B cell (primary cell): ENCODE results near the gene GGT6. TPM values are rescaled to one million over a fixed set of nuclear protein-coding genes. Genes with fewer than 3 reads are reported as not detected.
A peak's percentile ranks its signal among the peaks of the same experiment; 100 is the strongest.

Source experiments
- ATAC-seq: fragments of 200-7000 bp; cut with Tn5 transposase; one replicate; pipeline ENCODE4 v1.10.0; 2021; ENCODE audit warnings: low read depth, mild to moderate bottlenecking, moderate number of reproducible peaks, moderate library complexity
- CTCF ChIA-PET: fragments of 350-600 bp; sonication (Branson Sonifier 250); formaldehyde crosslinking; loops from one replicate; lab custom pipeline; 2021; ENCODE audit warnings: antibody characterized with exemption, inconsistent platforms; lab: Charles Lee
- POLR2A ChIA-PET: fragments of 350-600 bp; sonication (Branson Sonifier 250); formaldehyde crosslinking; loops from one replicate; lab custom pipeline; 2021; ENCODE audit warnings: antibody characterized with exemption; lab: Charles Lee
- DNase-seq: peaks from one replicate; pipeline ENCODE4 v3.0.0; 2013
- H2AFZ ChIP-seq: 2 replicates; pipeline ENCODE4 v1.6.1; 2012; ENCODE audit warnings: mild to moderate bottlenecking, low read depth, low read length; ENCODE audit not compliant: insufficient read depth, poor library complexity, severe bottlenecking
- H3K27ac ChIP-seq, 2 donors: 1 replicate in 1 of 2; 2 replicates in 1 of 2; pipeline ENCODE4 v1.5.1; 2012 to 2013; ENCODE audit warnings: low read length in 2 of 2, mild to moderate bottlenecking in 2 of 2, moderate library complexity in 1 of 2
- H3K27me3 ChIP-seq, 4 experiments: fragments of 200-600 bp in 1 of 4; sonication (generic) in 1 of 4; replicated peaks in 1 of 4; 1 replicate in 2 of 4; 2 replicates in 2 of 4; pipeline versions ENCODE4 v1.6.1 to v1.7.0; 2013 to 2016; ENCODE audit warnings: low read length in 3 of 4, mild to moderate bottlenecking in 2 of 4, mixed read lengths in 1 of 4, moderate library complexity in 1 of 4; ENCODE audit not compliant: insufficient read depth in 4 of 4, control insufficient read depth in 3 of 4; ENCODE audit errors: control extremely low read depth in 1 of 4
- H3K36me3 ChIP-seq, 2 experiments: replicated peaks in 1 of 2; 1 replicate in 1 of 2; 2 replicates in 1 of 2; pipeline versions ENCODE4 v1.6.1 to v1.7.1; 2013; ENCODE audit warnings: low read length in 1 of 2; ENCODE audit not compliant: insufficient read depth in 2 of 2, control insufficient read depth in 1 of 2; ENCODE audit errors: control extremely low read depth in 1 of 2, extremely low read depth in 1 of 2
- H3K4me1 ChIP-seq, 2 donors: fragments of 200-600 bp in 1 of 2; sonication (generic) in 1 of 2; 1 replicate in 1 of 2; 2 replicates in 1 of 2; pipeline versions ENCODE4 v1.5.1 to v1.6.1; 2013 to 2017; ENCODE audit warnings: low read length in 2 of 2; ENCODE audit not compliant: control insufficient read depth in 2 of 2, insufficient read depth in 2 of 2
- H3K4me2 ChIP-seq: replicated peaks from 2 replicates; pipeline ENCODE3; 2012; ENCODE audit warnings: mild to moderate bottlenecking, low read depth, low read length; ENCODE audit not compliant: poor library complexity, severe bottlenecking
- H3K4me3 ChIP-seq, 5 experiments: fragments of 200-600 bp in 1 of 5; sonication (generic) in 1 of 5; 1 replicate in 3 of 5; 2 replicates in 2 of 5; pipeline versions ENCODE4 v1.5.1 to v1.7.0; 2011 to 2016; ENCODE audit warnings: low read length in 4 of 5, mild to moderate bottlenecking in 4 of 5, low read depth in 2 of 5, control low read depth in 1 of 5, moderate library complexity in 1 of 5; ENCODE audit not compliant: insufficient read depth in 1 of 5; ENCODE audit errors: control extremely low read depth in 1 of 5, extremely low read depth in 1 of 5
- H3K79me2 ChIP-seq: fragments of 200-600 bp; sonication (generic); one replicate; pipeline ENCODE4 v1.6.0; 2016; ENCODE audit warnings: low read length; ENCODE audit not compliant: control insufficient read depth, insufficient read depth
- H3K9ac ChIP-seq: fragments of 200-600 bp; sonication (generic); 2 replicates; pipeline ENCODE4 v1.6.1; 2017; ENCODE audit warnings: mild to moderate bottlenecking, low read length, moderate library complexity
- H3K9me3 ChIP-seq, 3 donors: one replicate each; pipeline versions ENCODE4 v1.6.1 to v1.7.1; 2013; ENCODE audit warnings: low read length in 2 of 3; ENCODE audit not compliant: control insufficient read depth in 2 of 3, insufficient read depth in 1 of 3; ENCODE audit errors: control extremely low read depth in 1 of 3
- H4K20me1 ChIP-seq: 2 replicates; pipeline ENCODE4 v1.6.0; 2012; ENCODE audit warnings: mild to moderate bottlenecking, low read length; ENCODE audit not compliant: insufficient read depth, control insufficient read depth, poor library complexity, severe bottlenecking
- H3K27ac Mint-ChIP-seq: one replicate; pipeline ENCODE4 v1.8.0; 2021; ENCODE audit warnings: mixed read lengths
- H3K27me3 Mint-ChIP-seq: one replicate; pipeline ENCODE4 v1.8.0; 2021; ENCODE audit warnings: mixed read lengths
- H3K4me1 Mint-ChIP-seq: one replicate; pipeline ENCODE4 v1.8.0; 2021; ENCODE audit warnings: mixed read lengths
- H3K4me3 Mint-ChIP-seq: one replicate; pipeline ENCODE4 v1.8.0; 2021; ENCODE audit warnings: mixed read lengths
- H3K9me3 Mint-ChIP-seq: one replicate; pipeline ENCODE4 v1.8.0; 2022; ENCODE audit warnings: mixed read lengths; ENCODE audit not compliant: insufficient read depth
- CTCF ChIP-seq: fragments of 200-600 bp; IDR thresholded peaks from one replicate; pipeline ENCODE4 v1.8.0; 2022; ENCODE audit warnings: antibody characterized with exemption, mild to moderate bottlenecking
- EZH2 ChIP-seq: IDR thresholded peaks from 2 replicates; pipeline ENCODE4 v1.6.1; 2012; ENCODE audit warnings: borderline replicate concordance, low read depth, mild to moderate bottlenecking, moderate library complexity, low read length; ENCODE audit not compliant: insufficient read depth, poor library complexity, severe bottlenecking
- WGBS: methylation state at CpG from one replicate; pipeline ENCODE4 v1.1.5; 2013; ENCODE audit warnings: missing lambda C conversion rate; ENCODE audit not compliant: insufficient coverage; 5-methylcytosine and 5-hydroxymethylcytosine counted together
- intact Hi-C: fragments of 100-400 bp; cut with micrococcal nuclease; formaldehyde crosslinking; loops from one replicate; pipeline ENCODE4 v1.10.0; 2022
- polyA plus RNA-seq: library from polyadenylated mRNA; depleted of rRNA; stranded (reverse); fragments of >200 nt; gene quantifications from 2 replicates; pipeline ENCODE4 v1.2.3, GENCODE V29; 2012
- total RNA-seq, 2 donors: library from RNA; stranded (reverse); fragments of 120-200 nt in 1 of 2; gene quantifications; 1 replicate in 1 of 2; 2 replicates in 1 of 2; pipeline versions ENCODE4 v1.2.3 to v1.2.4, GENCODE V29; 2013 to 2022

Gene GGT6
- total and polyA plus RNA-seq, 2 donors (not counting 1 experiment from before 2014, with no cell fraction given), result not detected

- TF ChIP-seq CTCF (no peak), EZH2 (no peak)
- Histone ChIP-seq H2AFZ (no peak overlapping the region), H3K4me2 (no peak overlapping the region), H4K20me1 (peaks cover 13% of the 10 kb centered on the region), H3K4me1 (peaks cover 28 to 33% of the 10 kb centered on the region in 2 donors), H3K9me3 (no peaks in the 10 kb centered on the region), H3K27me3 (no peaks in the 10 kb centered on the region), H3K27ac (no peak overlapping the region), H3K79me2 (peaks cover 17% of the 10 kb centered on the region), H3K4me3 (no peak overlapping the region), H3K36me3 (no peaks in the 10 kb centered on the region), H3K9ac (no peak overlapping the region)
- DNase-seq (no peak), ATAC-seq (no peak)
- H3K27ac Mint-ChIP-seq, result no peak overlapping the region
- H3K9me3 Mint-ChIP-seq, result no peaks in the 10 kb centered on the region
- H3K4me1 Mint-ChIP-seq, result peaks cover 41% of the 10 kb centered on the region
- ChIA-PET CTCF (interaction anchor here (5.9 kb wide), 1 partner anchor 8 kb away, joined by 48 read pairs; no protein-coding TSS in a partner anchor), POLR2A (no interaction called here)
- H3K4me3 Mint-ChIP-seq, result no peak overlapping the region
- WGBS, result 97% methylated on average over 24 of the region's 24 CpGs
- intact Hi-C loops, result no loop called here
- no peaks in the 10 kb centered on the region for H3K27me3 Mint-ChIP-seq
These were observed 1.9 kb downstream of the GGT6 start for GRCh38 chr17:4558347-4558971.

- ChIA-PET POLR2A (no interaction called here), CTCF (interaction anchor here (5.9 kb wide), 1 partner anchor 9 kb away, joined by 48 read pairs; no protein-coding TSS in a partner anchor)
- no peak for DNase-seq
- intact Hi-C loops, result no loop called here
- Histone ChIP-seq H3K4me3 (no peak overlapping the region), H3K79me2 (peaks cover 22% of the 10 kb centered on the region), H3K27me3 (no peaks in the 10 kb centered on the region), H4K20me1 (peaks cover 13% of the 10 kb centered on the region), H2AFZ (no peak overlapping the region), H3K36me3 (peaks cover 0 to 3% of the 10 kb centered on the region in 2 experiments), H3K9ac (no peak overlapping the region), H3K9me3 (no peaks in the 10 kb centered on the region), H3K27ac (no peak overlapping the region), H3K4me2 (no peak overlapping the region), H3K4me1 (peaks cover 28 to 33% of the 10 kb centered on the region in 2 donors)
- H3K27me3 Mint-ChIP-seq, result no peaks in the 10 kb centered on the region
- H3K27ac Mint-ChIP-seq, result no peak overlapping the region
- TF ChIP-seq EZH2, result no peak
- no peak for TF ChIP-seq CTCF
- 92% methylated on average over 6 of the region's 6 CpGs for WGBS
- peak overlapping the region; percentile 23 for H3K4me3 Mint-ChIP-seq
- H3K4me1 Mint-ChIP-seq, result peaks cover 38% of the 10 kb centered on the region
- H3K9me3 Mint-ChIP-seq, result no peaks in the 10 kb centered on the region
- no peak for ATAC-seq
These were observed 2.6 kb downstream of the GGT6 start for GRCh38 chr17:4557626-4558346.
